Placental epithelial cell (primary cell): ENCODE measurements around the gene GHRH. TPM values are rescaled to one million over a fixed set of nuclear protein-coding genes. Genes with fewer than 3 reads are reported as not detected.

Experiments used
- total RNA-seq: library from RNA; depleted of rRNA; stranded (reverse); fragments of >200 nt; gene quantifications from 2 replicates; pipeline ENCODE4 v1.2.3, GENCODE V29; 2012

Gene GHRH, protein sequence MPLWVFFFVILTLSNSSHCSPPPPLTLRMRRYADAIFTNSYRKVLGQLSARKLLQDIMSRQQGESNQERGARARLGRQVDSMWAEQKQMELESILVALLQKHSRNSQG
- total RNA-seq, result not detected in 2 replicates

DNA sequence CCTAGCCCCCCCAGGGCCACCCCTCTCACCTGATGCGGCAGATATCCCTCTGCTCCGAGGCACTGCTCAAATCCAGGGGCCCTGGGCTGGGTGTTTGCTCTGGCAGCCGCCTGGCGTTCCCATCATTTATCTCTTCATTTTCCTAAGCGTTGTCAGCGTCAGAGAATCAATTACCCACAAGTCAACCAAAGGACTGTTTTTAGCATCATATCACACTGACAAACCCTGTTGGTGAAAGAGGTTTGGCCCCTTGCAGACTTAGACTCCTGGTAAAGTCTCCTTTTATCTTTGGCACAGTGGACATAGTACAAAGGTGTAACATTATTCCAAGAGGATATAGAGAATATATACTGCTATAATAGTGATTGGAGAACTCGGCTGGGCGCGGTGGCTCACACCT lies at the start of gene GHRH:
TSS of gene GHRH (minus strand) at position 101 of the 400 bp plus-strand sequence. CDS start 4,925 bp downstream, outside the sequence.

Other genes starting within 250 kb of the GHRH start
- gene RBL1, start 165.8 kb downstream of the GHRH start, total RNA-seq, result 4.3 and 6.1 TPM in 2 replicates
- gene RPN2, start 82.5 kb downstream of the GHRH start, total RNA-seq, result 231 and 359 TPM in 2 replicates
- gene MROH8, start 82.3 kb downstream of the GHRH start, total RNA-seq, result 3.1 and 5.3 TPM in 2 replicates
- gene MANBAL, start 27.8 kb upstream of the GHRH start, total RNA-seq, result 25.2 and 26.3 TPM in 2 replicates
- gene SRC, start 84.3 kb upstream of the GHRH start, total RNA-seq, result 275 and 305 TPM in 2 replicates